ENCODE results near the gene EFNB2. TPM values are rescaled to one million over a fixed set of nuclear protein-coding genes. Genes with fewer than 3 reads are reported as not detected.
A peak's percentile ranks its signal among the peaks of the same experiment; 100 is the strongest.

The EFNB2 gene
- total and polyA plus RNA-seq, 2 of the 8 experiments (the other 6 are each of a cell fraction or from before 2014, with no cell fraction given): 8.2 to 12.0 TPM

GRCh38 chr13:106521095-106521799 is 14.2 kb downstream of the EFNB2 start:
- H3K9ac ChIP-seq (replicated peaks in 1 of 4; ENCODE audit: extremely low read depth in 1 of 4, low read depth in 3 of 4, low read length in 3 of 4): no peak overlapping the region
- no peak overlapping the region for H3K4me3 ChIP-seq (ENCODE audit: extremely low read depth in 1 of 4, insufficient read depth in 2 of 4, low read depth in 3 of 4, low read length in 4 of 4)
- no peak for DNase-seq (ENCODE audit: low read depth in 1 of 2, low spot score in 2 of 2)
- H4K5ac ChIP-seq (ENCODE audit: insufficient read length, low read depth, low read length): no peak overlapping the region
- H3K18ac ChIP-seq (ENCODE audit: extremely low read depth, low read length): no peak overlapping the region
- H2BK12ac ChIP-seq (ENCODE audit: low read depth, low read length): no peak overlapping the region
- no peak overlapping the region for H3K56ac ChIP-seq (replicated peaks; ENCODE audit: insufficient read length, low read depth, low read length)
- H4K20me1 ChIP-seq (replicated peaks in 1 of 2; ENCODE audit: control insufficient read depth in 1 of 2, insufficient read depth in 2 of 2, low read length in 2 of 2): peaks cover 0 to 8% of the 10 kb centered on the region in 2 experiments
- H3K36me3 ChIP-seq (ENCODE audit: control insufficient read depth in 2 of 4, insufficient read depth in 4 of 4, low read length in 3 of 4): no peaks in the 10 kb centered on the region
- CTCF ChIA-PET (ENCODE audit: partially characterized antibody): interaction anchor here (0.9 to 1.2 kb wide), 2 partner anchors 9 to 18 kb away, joined by 3 read pairs; no protein-coding TSS in a partner anchor
- POLR2A ChIA-PET (ENCODE audit: partially characterized antibody): no interaction called here
- no peaks in the 10 kb centered on the region; the same call in 1 of the 2 replicates for H3K79me1 ChIP-seq (ENCODE audit: low read depth, low read length)
- H3K23ac ChIP-seq (ENCODE audit: insufficient read length): no peak overlapping the region
- H4K8ac ChIP-seq (ENCODE audit: extremely low read depth, insufficient read depth, low read length): no peak overlapping the region
- H2BK20ac ChIP-seq (ENCODE audit: low read length): no peak overlapping the region
- H3K4ac ChIP-seq (replicated peaks; ENCODE audit: insufficient read length, low read depth, low read length): no peak overlapping the region
- 55% methylated on average over 5 of the region's 5 CpGs; no CpG with 5 or more reads in 1 of the 2 experiments for whole genome bisulfite sequencing, 2 experiments (ENCODE audit: extremely low coverage in 1 of 2, insufficient coverage in 1 of 2, insufficient read length in 1 of 2, insufficient replicate concordance in 2 of 2, low coverage in 1 of 2, low lambda C conversion rate in 2 of 2, missing lambda C conversion rate in 1 of 2)
- H3K4me2 ChIP-seq (ENCODE audit: insufficient read depth in 1 of 2, low read depth in 2 of 2, low read length in 2 of 2): peak overlapping the region in 1 of 2 experiments; percentile 19; a peak in 1 of 4 replicates
- H2BK5ac ChIP-seq (ENCODE audit: low read depth, low read length): no peak overlapping the region
- no peak overlapping the region for H2AFZ ChIP-seq (ENCODE audit: low read length)
- no peaks in the 10 kb centered on the region for H3K23me2 ChIP-seq (ENCODE audit: low read depth, low read length)
- H3K27ac ChIP-seq (ENCODE audit: low read depth, low read length): no peak overlapping the region
- no peaks in the 10 kb centered on the region for H3K9me3 ChIP-seq (ENCODE audit: insufficient read depth in 2 of 2, low read depth in 1 of 2, low read length in 1 of 2)
- peaks cover 3 to 21% (median 7%) of the 10 kb centered on the region in 4 experiments; a peak in 5 of 7 replicates for H3K4me1 ChIP-seq (replicated peaks in 1 of 4; ENCODE audit: control insufficient read depth in 3 of 4, insufficient read depth in 4 of 4, low read length in 3 of 4)
- H3K79me2 ChIP-seq (ENCODE audit: control insufficient read depth in 1 of 2, insufficient read depth in 2 of 2, low read length in 2 of 2): peaks cover 0 to 71% of the 10 kb centered on the region in 2 experiments; a peak in 2 of 4 replicates
- H4K91ac ChIP-seq (replicated peaks; ENCODE audit: insufficient read length, low read length): no peak overlapping the region
- H2BK15ac ChIP-seq (ENCODE audit: low read length): no peak overlapping the region
- no peak for FAIRE-seq
- no peak overlapping the region for H3K14ac ChIP-seq (ENCODE audit: insufficient read length)
- no peaks in the 10 kb centered on the region for H3K27me3 ChIP-seq (replicated peaks in 1 of 4; ENCODE audit: control insufficient read depth in 3 of 4, extremely low read depth in 1 of 4, insufficient read depth in 3 of 4, low read length in 3 of 4)
- no peak overlapping the region for H2AK5ac ChIP-seq (ENCODE audit: low read depth, low read length)
- H2BK120ac ChIP-seq (replicated peaks; ENCODE audit: low read depth, low read length): no peak overlapping the region
- TF ChIP-seq RAD21 (IDR thresholded peaks at IDR 0.05 in 1 of 2, conservative IDR thresholded peaks at IDR 0.05 in 1 of 2; ENCODE audit: low read depth in 2 of 2, low read length in 2 of 2): no peak
- no peak for TF ChIP-seq NANOG (IDR thresholded peaks at IDR 0.05; ENCODE audit: insufficient read depth, low read depth, low read length, poor library complexity, severe bottlenecking)
- TF ChIP-seq CTCF (IDR thresholded peaks at IDR 0.05; ENCODE audit: control extremely low read depth in 1 of 3, insufficient read depth in 1 of 3, low read depth in 1 of 3, low read length in 3 of 3): no peak
- no peak for TF ChIP-seq ATF3 (IDR thresholded peaks at IDR 0.05; ENCODE audit: insufficient read depth, low read depth, low read length)
- TF ChIP-seq RFX5 (IDR thresholded peaks at IDR 0.05; ENCODE audit: borderline replicate concordance, low read depth, low read length): no peak
- no peak for TF ChIP-seq MAX (IDR thresholded peaks at IDR 0.05)
- TF ChIP-seq ASH2L (IDR thresholded peaks at IDR 0.05; ENCODE audit: low read length): no peak
- no peak for TF ChIP-seq CHD1 (IDR thresholded peaks at IDR 0.05; ENCODE audit: low read depth, low read length)

All from H1 (cell line).